HEK293T (cell line): Measurements from ENCODE around the gene JAKMIP2.

ENCODE experiments used
- ELF4 ChIP-seq: fragments of 450-650 bp; IDR thresholded peaks from 2 replicates; pipeline ENCODE4 v1.6.1; 2017; ENCODE audit warnings: antibody characterized with exemption
- SP1 ChIP-seq: fragments of 450-650 bp; IDR thresholded peaks from 2 replicates; pipeline ENCODE4 v1.6.1; 2017

GRCh38 chr5:147686421-147686820 lies 96.1 kb downstream of the JAKMIP2 start:
- no peak for TF ChIP-seq ELF4
- no peak for TF ChIP-seq SP1
